Activated CD4-positive, alpha-beta T cell treated with anti-CD3 and anti-CD28 coated beads for 1 hour (primary cell): ENCODE data around the gene ALKBH3.

Experiments used
- DNase-seq: peaks from one replicate; pipeline ENCODE4 v3.0.0-alpha.2; 2020

ALKBH3 gene

DNA sequence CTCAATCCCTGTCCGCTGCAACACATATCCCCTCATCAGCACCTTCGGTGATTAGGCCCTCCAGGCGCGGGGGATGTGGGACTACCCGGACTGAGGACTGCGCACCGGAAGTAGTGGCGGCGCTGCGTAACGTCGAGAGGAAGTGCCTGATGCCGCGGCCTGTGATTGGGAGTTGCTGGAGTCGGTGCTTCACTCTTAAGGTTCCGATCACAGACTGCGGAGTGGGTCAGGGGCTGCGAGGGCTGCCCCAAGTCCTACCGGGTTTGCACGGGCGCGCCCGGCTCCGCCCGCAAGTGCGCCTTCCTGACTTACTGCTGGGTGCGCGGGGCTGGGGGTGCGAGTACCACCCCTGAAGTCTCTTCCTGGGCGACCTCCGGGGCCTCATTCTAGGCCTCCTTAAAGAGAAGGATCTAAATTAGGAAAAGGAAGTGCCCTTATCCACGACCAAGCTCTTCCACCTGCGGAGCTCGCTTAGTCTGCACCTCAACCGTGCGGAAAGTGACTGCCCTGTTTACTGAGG, at the start of gene ALKBH3:
Gene ALKBH3, plus strand, starts transcription at position 192 of the 520 bp plus-strand sequence. CDS start 1,822 bp downstream, outside the sequence.
- DNase-seq = peak; percentile 87

DNA sequence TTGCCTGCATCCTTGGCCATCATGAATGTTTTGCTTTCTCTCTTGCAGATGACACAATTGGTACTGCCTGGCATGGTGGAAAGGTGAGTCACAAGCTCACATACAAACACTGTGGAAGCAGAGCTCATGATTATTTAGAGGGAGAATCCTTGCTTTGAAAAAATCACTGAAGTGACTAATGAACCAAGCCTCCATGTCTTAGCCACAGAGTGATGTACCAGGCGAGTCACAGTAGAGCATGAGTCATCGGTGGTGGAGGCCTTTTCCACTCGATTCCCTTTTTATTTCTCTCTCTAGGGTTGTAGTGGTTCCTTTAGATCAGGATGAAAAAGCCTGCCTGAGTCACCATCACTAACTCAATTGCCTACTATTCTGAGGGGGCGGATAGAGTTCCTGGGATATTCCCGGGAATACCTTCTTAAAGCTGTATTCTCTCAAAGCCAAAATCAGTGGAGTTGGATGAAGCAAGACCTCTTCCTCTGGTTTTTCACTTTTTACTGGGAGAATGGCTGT, 49.6 kb upstream of the ALKBH3 start:
- DNase-seq = peak; percentile 17

DNA sequence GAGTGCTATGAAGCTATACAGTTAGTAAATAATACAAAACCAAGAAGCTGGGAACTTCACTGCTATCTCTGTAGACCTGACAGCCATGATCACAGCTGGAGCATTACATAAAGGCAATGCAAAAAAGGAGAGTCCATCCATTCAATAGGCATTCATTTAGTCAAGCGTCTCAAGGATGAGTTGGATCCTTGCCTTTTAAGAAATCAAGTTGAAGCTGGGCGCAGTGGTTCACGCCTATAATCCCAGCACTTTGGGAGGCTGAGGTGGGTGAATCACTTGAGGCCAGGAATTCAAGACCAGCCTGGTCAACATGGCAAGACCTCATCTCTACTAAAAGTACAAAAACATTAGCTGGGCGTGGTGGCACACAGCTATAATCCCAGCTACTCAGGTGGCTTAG, 48.1 kb upstream of the ALKBH3 start:
- DNase-seq = no peak

DNA sequence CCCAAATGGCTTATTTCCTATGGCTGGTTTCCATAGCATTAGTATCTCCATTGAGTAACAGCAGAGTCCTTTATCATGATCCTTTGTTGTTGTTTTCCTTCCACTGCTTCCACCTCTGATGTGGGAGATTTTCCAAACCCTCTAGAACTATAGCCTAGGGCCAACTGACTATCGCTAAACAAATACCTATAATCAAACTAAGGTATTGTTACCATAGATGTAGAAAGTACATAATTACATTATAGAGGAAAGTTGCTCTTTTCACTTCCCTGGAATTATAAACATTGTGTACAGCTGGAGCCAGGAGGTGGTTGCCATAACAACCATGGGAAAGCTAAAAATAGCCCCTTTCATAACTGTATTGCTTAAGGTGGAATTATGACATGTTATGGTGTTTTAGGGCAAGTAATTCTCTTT, 47.0 kb upstream of the ALKBH3 start:
- no peak for DNase-seq

DNA sequence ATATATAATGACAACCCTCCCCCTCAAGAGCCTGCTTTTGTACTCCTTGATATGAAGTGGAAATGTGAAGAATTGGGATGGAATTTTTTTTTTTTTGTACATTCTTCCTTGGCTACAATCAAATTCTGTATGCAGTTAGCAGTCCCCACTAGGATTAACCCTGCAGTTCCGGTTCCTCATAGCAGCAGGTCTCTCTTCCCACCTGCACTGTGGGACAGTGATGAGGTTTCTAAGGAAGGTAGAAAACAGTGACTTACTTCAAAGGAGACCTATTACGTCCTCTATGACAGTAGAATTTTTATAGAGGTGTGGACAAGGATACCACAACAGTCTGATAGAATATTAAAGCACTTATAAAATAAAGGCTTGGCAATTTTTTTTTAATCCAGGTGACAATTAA, 46.3 kb upstream of the ALKBH3 start:
- DNase-seq = no peak

DNA sequence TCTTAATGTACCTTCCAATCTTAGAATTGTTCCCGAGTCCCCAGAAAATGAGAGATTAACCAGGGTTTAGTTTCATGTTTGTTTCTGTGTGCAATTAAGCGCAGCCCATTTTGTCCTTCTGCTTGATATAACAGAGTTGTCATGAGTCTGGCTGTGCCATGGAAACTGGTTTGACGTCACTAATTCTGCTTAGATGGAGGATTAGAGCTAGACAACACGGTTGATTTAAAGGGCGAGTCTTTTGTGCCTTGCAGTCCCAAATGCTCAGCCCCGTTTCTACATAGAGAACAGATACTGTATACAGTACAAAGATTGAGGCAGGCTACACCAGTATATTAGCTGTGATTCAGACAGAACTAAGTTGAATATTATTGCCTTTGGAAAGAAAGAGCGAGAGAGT, 45.5 kb upstream of the ALKBH3 start:
- DNase-seq = no peak

DNA sequence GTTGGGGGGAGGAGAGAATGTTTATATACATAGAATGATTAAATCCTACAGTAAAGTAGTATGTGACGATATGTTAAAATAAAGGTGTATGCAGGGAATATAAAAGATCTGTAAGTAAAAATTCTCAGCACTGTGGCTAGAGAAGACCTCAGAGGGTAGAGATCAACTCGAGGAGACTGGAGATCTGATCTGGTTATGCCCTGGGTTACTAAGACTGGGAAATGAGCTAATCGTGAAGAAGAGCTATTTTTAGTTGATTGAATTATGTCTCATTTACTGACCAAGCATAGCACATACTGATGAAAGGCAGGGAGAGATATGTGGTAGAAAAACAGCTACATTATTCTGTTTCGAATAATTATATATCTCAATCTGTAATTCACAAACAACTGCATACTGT, 42.8 kb upstream of the ALKBH3 start:
- no peak for DNase-seq

DNA sequence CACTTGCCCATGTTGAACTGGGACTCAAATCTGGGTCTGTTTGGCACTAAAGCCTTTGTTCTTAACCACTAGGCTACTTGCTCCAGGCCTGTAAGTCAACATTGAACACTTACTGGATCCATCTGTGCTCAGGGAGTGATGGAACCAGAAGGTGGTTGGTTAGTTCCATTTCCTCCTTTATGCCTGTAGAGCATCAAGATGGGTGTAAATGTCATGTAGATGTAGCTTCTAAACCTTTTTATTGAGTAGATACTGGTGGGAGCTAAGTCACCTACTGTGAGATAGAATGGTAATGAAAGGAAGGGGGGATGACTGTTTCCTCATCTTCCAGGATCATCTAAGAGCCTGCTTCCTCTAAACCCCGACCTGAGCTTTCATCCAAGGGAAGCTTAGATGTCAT, 38.6 kb upstream of the ALKBH3 start:
- DNase-seq = no peak

DNA sequence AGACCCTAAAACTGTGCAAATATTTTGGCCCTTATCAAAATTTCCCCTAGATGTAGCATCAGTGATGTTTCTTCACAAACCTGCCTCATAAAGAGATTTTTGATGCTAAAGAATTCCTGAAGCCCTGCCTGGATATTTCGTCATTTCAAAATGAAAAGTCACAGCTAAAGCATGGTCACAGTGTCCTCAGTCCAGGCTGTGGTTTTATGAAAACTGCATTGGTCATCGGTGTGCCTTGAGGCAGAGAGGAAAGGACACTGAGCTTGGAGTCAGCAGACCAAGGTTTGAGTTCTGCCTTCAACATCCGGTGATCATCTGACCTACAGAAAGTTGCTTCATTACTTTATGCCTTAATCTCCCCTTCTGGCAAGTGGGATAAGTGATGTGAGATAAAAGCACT, 34.8 kb upstream of the ALKBH3 start:
- no peak for DNase-seq

DNA sequence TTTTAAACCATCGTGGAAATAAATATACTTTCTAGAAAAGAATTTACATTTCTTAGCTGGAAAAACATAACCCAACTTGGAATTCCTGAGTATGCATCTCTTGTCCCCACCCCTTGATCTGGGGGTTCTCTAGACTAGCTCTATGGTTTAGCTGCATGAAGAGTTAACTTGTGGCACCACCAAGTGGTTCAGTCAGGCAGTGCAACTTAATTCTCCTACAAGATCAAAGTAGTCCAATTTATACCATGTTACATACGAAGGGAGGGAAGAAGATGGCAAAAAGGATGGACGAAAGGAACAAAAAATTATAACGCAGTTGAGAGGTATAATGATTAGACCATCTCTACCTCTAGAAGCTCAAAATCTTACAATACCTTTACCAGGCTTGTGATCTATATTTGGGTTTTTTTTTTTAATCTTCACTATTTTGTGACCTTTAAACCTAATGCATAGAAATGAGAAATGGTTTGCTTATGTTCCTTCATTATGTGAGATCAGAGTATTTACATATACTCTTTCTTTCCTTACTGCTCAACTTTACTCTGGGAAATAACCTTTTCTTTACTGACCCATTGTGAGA, 28.5 kb upstream of the ALKBH3 start:
- peak; percentile 35 for DNase-seq

DNA sequence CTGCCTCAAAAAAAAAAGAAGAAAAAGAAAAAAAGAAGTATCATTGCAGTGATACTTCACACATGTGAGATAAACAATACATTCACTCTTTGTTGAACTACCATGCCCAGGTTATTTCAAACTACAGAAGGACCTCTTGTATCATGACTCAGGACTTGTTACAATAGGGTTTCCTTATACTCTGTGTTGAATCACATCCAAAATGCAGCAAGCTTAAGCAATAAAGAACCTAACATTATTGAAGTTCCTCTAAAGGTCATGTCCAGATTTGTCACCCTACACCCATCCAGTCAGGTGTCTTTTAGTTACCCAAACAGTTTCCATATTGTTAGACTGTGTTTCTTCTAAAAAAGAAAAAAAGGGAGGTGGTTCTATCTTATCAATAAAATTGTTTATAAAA, 26.9 kb upstream of the ALKBH3 start:
- no peak for DNase-seq

DNA sequence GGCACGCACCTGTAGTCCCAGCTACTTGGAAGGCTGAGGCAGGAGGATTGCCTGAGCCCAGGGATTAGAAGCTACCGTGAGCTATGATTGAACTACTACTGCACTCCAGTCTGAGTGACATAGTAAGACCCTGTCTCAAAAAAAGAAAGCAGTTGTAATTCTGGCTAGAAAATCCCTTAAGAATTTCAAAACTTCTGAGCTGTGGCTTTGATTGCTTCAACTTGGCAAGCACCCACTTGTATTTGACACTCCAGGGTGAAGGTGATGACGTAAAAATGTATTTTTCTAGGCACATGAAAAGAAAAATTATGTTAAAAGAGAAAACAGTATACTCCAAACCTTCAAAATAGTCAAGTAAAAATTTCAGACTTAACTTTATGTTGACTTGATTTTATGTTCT, 23.6 kb upstream of the ALKBH3 start:
- DNase-seq = no peak

DNA sequence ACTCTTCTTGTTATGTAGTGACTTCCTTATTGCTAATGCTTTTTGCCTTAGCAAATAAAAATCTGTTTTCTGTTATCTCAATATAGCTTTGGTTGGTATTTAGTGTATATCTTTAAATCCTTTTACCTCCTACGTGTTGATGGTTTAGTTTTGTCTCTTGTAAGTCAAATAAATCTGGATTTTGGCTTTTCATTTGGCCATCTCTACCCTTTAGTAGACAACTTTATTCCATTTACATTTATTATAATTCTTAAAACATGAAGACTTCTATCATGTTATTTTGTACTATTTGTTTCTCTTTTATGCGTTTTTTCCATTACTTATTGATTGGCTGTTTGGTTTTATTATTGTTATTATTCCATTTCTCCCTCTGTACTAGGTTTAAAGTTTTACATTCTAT, 19.5 kb upstream of the ALKBH3 start:
- no peak for DNase-seq

DNA sequence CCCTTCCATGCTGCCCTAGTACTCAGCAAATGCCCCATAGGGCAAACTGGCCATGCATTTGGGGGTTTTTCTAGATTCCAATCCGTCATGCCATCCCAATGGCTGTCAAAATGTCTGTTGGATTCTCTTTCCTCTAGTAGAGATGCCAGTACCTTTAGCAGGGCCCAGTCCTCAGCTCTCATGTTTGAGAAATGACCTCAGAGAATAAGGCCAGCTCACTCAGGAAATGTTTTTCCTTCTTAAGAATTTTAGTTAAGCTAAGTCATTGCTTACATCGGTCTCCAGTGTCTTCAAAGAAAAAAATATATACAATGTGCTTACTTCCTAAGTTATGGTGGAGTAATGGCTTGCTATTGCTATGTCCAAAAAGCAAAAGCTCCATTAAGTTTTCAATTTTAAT, 14.1 kb upstream of the ALKBH3 start:
- no peak for DNase-seq

DNA sequence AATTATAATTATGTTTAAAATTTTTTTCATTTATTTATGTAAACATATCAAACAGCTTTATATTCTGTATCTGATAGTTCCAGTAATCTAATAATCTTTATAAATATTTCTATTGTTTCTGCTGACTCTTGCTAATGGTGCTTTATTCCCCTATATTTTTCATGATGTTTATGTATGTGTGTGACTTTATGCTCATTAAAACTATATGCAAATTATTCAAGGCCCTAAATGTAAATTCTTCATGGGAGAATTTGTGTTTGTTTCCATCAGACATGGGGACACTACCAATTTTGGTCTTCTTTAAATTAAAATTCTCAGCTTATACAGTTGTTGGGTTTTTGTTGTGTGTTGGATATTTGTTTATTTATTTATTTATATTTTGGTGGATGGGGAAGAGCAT, 13.7 kb upstream of the ALKBH3 start:
- no peak for DNase-seq

DNA sequence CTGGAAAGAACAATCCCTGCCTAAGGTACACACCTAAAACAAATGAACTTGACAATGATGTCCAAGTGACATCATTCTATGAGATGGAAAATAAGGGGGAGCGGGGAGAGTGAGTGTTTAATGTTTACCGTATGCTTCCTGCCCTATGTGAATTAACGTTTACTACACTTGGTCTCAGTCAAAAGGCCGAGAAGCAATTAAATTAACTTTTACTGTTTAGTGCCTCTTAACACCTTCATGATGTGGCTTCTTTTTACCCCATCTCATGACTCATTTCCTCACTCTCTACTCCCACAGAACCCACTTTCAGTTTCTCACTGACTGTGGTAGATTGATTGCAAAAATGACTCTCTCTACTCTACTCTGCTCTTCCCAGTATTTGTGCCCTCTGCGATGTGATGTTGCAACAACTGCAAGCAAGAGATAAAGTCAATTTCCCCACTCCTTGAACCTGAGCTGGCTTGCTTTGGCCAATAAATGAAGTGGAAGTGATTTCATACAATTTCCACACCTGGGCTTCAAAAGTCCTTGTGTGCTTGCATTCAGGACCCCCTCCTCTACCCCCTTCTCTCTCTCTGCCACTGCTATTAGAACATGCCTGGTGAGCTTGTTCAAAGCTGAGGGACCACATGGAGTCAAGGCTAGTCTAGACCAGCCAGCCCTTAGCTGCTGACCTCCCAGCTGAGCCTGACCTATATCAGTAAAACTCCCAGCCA, 11.6 kb upstream of the ALKBH3 start:
- no peak for DNase-seq

DNA sequence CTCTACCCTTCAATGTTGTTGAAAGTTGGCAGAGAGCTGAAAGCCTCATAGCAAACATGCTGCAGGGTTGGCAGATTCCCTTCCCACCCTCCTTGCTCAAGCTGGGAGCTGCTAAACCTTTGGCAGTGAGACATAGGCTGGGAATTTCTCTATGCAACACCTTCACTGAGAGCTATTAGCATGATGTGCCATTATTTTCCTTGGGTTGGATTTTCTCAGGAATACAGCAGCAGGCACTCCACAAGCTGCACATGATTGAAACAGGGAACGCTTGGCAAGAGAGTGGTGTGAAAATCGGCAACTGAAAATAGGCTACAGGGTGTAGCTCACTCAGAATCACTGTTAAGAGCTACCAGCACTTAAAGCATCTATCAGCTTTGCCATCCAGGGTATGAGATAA, 9.6 kb upstream of the ALKBH3 start:
- no peak for DNase-seq

DNA sequence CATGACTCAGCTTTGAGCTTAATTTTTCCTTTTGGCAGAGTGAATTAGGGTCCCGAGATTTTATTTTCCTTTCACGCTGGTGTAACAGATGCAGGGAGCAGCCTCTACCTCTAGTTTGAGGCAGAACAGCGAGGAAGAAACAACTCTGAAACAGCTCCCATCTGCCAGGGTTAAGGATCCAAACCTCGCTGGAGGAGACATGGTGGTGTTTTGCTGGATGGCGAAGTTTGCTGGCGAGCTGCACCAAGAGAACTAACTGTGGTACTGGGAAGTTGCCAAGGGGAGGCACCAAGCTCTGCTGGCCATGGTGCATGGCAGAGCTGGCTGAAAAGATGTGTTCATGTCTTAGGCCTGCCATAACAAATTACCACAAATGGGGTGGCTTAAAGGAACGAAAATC, 7.6 kb upstream of the ALKBH3 start:
- DNase-seq = no peak

DNA sequence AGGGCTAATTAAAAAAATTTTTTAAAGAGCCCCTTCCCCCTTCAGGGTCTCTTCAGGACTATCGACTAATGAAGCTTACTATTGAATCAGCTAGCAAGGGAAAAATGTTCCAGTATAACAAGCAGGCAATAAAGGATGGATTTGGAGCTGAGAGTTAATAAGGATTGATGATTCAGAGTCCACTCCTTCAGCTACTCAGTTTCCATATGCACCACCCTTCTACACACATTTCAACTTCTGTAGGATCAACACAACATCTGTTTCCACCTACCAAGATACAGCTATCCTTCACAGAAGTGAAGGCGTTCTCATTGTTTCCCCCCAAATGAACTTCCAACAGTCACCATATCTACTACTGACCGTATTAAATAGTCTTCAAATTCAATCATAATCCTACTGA, 6.6 kb upstream of the ALKBH3 start:
- DNase-seq = no peak

DNA sequence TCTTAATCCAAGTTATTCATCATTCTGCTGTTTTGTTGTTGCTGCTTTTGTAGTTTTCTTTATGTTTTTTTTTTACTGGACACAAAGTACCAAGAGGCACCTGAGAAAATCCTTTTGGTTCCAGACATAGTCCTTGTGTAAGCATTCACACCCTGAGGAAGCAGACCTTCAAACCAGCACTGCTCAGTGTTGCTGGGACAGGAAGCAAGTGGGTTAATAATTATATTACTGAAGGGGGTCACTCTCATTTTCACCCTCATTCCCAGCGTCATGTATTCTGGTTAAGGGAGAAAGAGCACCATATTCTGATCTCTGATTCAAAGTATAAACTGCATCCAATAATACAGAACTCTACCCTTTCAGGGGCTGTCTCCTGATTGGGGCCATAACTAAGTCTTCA, 5.9 kb upstream of the ALKBH3 start:
- DNase-seq = no peak

DNA sequence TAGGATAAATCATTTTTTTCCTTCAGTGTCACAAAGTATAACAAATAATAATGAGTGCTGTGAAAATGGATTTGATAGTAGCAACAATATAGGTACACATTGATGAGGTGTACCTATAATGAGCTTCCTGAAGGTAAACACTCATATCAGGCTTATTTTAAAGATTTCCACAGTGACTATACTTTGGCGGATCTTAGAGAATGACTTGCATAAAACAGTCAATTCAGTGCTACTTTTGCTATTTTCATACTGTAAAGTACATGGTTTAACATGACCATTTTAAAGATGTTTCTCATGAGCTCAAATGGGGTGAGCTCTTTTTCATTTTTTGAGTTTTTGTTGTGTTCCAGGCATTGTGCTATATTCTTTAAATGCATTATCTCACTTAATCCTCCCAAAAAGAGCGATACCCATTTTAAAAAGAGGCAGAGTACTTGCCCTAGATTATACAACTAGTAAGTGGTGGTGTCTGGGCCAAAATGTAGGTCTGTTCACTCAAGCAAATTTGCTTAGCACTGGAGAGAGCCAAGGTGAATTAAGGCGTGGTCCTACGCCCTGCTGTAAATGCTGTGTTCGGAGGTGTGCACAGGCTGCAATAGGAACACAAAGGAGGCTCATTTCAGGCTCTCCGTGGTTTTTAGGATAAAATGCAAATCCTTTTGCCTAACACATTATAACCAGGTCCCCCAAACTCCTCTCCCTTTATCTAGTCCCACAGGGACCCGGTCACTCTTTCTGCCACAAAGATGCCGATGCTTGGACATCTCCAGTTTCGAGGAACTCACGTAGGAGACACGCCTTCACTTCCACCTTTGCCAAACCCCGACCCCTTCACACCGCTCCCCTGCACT, 617 bp upstream of the ALKBH3 start:
- no peak for DNase-seq

DNA sequence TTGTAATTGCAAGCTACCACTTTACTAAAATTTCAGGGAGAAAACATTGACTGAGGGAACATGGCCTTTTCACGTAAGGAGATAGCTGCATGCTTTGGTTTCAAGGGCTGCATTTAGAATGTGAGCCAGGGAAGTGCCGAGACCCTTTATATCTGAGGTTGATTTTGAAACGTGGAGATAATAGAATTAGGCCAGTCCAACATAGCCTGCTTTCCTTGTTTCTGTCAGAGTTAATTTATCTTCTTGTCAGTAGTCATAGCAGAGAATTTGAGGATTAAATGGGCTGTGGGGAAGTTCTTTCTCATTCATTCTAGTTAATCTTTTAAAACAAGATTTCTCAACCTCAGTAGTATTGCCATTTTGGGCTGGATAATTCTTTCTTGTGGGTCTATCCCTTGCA, 12.2 kb downstream of the ALKBH3 start:
- no peak for DNase-seq

DNA sequence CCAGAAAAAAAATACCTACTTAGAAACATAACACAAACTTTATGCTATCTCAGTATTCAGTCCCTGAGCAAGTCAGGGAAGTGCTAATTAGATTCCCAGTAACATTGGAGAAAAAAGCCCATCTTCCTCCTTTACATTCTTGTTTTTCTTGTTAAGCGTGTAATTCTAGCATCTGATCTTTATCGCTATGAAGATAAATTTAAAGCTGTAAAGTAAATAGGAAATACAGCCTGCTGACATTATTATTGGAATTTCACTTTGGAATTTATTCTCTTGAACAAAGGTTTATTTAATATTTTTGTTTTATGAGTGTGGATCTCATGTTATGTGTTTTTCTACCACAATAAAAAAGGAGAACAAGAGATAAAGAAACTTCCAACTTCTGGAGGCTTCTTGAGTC, 13.9 kb downstream of the ALKBH3 start:
- no peak for DNase-seq

DNA sequence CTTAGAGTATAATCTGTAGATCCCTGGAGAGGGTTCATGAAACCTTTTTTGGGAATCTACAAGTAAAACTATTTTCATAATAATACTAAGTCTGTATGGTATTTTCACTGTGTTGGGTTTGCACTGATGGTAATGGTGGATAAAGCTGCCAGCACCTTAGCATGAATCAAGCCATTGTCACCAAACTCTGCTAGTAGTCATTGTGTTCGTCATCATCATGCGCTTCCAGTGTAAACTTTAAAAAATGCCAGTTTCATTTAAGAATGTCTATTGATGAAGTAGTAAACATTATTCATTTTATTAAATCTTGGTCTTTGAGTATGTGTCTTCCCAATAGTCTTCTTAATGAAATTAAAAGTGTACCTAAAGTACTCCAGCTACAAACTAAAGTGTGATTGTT, 15.0 kb downstream of the ALKBH3 start:
- no peak for DNase-seq
